Glomerular visceral epithelial cell (primary cell): ENCODE measurements around the gene BHLHE23.
"Not testable (repeated sequence)": the region's sequence is repeated elsewhere in the genome, so short reads cannot be mapped to it uniquely, and the experiment has no call there.

Experiments
- DNase-seq: peaks from one replicate; pipeline ENCODE4 v3.0.0-alpha.2; 2016; ENCODE audit errors: extremely low spot score

Gene BHLHE23

GRCh38 chr20:62961310-62961783 lies 45.4 kb downstream of the BHLHE23 start:
- no peak for DNase-seq

DNA sequence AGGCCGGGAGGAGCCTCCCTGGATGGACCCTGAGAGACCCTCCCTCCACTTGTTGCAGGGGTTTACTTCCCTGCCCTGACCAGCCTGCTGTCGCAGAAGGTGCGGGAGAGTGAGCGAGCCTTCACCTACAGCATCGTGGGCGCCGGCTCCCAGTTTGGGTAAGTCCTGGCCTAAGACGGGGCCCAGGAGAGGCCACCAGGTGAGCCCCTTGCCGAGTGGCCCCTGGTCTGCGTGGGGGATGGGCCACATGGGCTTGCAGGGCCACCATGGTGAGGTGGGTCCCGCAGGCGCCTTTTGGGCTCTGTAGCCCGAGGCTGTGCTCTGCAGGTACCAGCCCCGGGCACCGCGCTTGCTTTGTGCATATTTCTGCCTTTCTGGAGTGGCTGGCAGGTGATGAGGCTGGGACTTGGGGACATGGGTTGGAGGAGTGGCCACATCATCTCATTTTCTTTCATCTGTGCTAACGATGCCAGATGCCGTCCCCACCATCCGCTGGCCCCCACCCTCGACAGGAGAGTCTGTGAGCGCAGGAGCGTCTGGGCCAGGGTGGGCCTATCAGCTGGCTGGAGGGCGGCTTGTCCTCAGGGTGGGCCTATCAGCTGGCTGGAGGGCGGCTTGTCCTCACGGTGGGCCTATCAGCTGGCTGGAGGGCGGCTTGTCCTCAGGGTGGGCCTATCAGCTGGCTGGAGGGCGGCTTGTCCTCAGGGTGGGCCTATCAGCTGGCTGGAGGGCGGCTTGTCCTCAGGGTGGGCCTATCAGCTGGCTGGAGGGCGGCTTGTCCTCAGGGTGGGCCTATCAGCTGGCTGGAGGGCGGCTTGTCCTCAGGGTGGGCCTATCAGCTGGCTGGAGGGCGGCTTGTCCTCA lies 46.1 kb downstream of the BHLHE23 start:
- DNase-seq, result not testable (repeated sequence)

DNA sequence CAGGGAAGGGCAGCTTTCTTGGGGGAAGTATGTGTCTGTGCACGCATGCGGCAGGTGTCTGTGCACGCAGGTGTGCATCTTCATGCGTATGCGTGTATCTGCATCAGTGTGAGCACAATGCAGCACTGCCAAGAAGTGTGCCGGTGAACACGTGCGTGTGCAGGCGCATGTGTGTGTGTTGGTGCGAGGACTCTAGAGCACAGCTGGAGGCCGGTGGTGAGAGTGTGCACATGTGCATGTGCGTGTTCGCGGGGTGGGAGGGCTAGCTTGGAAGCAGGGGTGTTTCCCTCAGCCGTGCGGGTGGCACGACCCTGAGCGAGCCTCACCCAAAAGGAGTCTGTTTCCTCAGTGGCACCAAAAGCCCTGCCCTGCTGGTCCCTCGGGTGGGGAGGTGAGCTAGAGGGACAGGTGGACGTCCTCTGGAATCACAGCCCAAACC lies 46.7 kb downstream of the BHLHE23 start:
- no peak for DNase-seq

- DNase-seq, result no peak
These were observed 47.4 kb downstream of the BHLHE23 start for GRCh38 chr20:62959101-62959971.

GRCh38 chr20:62958388-62959100 lies 48.2 kb downstream of the BHLHE23 start:
- DNase-seq, result no peak

DNA sequence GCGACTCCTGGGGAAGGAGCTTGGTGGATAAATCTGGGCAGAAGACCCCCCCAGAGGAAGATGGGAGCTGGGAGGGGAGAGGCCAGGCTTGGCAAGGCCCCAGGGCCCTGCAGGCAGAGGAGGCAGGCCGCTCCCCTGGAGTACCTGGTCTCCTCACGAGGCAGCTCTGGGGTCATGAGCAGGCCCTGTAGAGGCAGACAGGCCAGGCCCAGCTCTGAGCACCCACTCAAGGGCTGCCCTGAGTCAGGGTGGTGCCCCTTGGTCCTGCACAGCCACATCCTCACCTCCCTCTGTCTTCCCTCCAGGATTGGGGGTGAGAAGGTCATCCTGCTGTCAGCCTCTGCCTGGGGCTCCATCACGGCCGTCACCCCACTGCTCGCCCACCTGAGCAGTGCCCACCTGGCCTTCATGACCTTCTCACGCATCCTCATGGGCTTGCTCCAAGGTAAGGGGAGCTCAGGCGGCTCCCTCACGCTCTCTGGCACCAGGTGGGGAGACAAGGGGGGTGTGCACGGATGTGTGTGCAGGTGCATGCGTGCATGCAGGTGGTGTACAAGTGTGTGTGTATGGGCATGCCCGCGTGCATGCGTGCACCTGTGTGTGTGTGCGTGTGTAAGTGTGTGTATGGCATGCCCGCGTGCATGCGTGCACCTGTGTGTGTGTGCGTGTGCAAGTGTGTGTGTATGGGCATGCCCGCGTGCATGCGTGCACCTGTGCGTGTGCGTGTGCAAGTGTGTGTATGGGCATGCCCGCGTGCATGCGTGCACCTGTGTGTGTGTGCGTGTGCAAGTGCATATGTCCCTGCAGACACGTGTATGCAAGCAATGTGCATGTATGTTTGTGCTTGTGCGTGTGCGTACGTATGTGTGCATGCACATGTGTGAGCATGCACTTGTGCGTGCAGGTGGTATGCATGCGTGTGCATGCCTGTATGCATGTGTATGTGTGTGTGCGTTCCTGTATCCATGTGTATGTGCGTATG lies 49.3 kb downstream of the BHLHE23 start:
- no peak for DNase-seq

DNA sequence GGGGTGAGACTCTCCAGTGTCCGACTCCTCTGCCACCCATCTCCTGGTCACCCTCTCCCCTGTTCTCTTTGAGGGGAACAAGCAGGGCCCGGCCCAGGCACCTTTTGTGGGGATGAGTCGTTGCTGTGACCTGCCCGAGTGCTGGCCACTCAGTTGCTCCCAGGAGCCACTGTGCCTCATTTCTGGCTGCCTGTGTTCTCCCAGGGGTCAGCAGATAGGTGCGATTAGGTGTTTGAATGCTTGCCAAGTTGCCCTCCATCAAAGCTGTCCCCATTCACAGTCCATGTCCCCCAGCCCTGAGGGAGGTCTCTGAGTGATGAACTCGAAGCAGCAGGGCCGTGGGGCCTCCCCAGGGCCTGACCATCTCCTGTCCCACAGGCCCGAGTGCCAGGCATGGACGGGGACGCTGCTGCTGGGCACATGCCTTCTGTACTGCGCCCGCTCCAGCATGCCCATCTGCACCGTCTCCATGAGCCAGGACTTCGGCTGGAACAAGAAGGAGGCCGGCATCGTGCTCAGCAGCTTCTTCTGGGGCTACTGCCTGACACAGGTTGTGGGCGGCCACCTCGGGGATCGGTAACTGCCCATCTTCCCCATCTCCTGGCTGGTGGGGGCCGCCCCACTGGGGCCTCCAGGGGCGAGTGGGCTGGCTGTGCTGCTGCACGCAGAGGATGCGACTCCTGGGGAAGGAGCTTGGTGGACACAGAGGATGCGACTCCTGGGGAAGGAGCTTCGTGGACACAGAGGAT lies 50.2 kb downstream of the BHLHE23 start:
- no peak for DNase-seq
